Hypothalamus (tissue), 51 donors: ENCODE data around the gene MKLN1.

ENCODE experiments used
- DNase-seq, 51 donors: peaks; one replicate each; lab custom pipeline; 2025; lab: John Stamatoyannopoulos, UW

Gene MKLN1

DNA sequence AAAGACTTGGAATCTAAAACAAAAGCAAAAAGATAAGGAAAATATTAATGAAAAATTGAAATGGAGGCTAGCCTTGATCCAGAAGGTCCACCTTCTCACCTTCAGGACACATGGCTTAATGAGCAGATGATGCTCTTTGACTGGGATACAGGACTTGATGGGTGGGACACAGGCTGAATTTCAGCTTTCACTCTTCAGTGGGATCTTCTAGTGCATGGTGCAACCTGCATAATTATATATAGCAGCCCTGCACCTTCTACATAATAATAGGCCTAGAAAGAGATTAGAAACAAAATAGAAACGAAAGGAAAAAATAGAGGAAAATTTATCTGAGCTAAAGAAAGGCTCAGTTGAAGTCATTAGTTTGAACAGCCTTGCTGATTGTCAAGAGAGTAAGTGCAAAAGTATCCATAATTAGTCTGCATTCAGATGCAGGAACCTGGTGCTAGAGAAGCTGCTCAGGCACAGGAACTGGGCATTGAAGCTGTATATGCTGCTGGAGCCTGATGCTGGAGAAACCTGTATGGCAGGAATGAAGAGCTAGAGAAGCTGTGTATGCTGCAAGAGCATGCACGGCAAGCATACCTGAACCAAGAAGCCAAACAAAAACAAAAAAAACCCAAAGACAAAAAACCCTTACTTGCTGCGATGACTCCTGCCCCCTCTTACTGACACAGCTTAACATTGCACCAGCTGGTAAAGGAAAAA, 19.4 kb downstream of the MKLN1 start:
- peak in 1 of 51 donors; percentile 11 for DNase-seq

DNA sequence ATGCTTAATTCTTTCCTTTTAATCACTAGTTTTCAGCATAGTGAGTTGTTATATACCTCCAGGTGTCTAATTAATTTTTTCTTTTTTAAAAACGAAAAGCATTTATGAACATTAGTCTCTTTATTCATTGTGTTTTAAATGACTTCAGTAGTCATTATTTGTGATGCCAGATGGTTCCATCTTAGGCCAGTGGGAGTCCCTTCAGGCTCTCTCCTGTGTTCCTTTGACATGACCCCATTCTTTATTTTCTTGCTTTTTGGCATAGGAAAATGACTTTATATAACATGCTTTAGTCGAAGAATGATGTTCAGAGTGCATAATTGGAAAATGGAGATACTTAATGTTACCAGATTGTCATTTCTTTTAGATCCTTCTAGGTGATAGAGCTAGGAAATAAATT, 24.4 kb downstream of the MKLN1 start:
- no peak for DNase-seq

DNA sequence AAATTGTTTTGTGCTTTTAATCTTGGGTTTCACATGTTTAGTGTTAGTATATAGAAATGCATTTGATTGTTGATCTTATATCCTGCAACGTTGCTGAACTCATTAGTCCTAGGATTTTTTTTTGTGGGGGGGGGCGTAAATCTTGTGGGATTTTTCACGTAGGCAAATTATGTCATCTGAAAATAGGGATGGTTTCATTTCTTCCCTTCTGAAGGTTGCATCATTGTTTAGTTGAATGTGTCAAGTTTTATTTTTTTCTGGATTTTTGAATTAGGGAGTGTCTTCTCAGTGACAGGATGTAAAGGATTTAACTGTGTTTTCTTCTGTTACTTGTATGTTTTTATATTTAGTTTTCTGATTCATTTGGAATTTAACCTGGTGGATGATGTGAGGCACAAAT, 26.7 kb downstream of the MKLN1 start:
- no peak for DNase-seq

DNA sequence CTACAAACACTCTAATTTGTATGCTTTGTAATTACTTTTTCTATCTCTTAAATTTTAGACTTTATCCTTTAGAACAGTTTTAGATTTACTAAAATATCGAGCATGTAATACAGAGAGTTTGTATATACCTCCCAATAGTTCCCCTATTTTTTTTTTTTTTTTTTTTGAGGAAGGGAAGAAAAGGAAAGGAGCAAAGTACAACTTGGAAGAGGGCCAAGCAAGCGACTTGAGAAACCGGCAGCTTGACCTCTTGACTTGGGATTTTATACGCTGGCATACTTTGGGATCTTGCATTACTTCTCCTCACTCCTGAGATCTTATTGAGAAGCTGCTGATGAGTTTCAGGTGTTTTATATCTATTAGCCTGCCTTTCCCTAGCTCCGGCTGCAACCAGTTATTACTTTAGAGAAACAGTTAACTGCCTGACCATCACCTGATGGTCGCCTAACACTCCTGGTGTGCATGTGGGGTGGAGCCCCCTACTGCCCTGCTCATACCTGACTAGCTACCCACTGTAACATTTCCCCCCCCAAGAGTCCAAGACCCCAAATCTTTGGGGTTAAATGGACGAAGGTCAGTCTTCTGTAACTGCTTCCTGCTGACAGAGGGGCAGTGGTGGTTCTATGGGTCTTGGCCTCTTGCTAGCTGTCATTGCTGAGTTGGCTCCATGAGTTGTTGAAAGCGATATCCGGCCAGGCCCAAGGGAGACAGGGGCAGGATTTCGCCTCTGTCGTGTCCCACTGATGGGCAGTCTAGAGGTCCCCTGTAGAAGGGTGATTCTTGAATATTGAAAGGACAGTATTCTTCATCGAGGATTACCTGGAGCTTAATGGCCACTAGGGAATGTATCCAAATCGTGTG, 28.5 kb downstream of the MKLN1 start:
- DNase-seq, result no peak

DNA sequence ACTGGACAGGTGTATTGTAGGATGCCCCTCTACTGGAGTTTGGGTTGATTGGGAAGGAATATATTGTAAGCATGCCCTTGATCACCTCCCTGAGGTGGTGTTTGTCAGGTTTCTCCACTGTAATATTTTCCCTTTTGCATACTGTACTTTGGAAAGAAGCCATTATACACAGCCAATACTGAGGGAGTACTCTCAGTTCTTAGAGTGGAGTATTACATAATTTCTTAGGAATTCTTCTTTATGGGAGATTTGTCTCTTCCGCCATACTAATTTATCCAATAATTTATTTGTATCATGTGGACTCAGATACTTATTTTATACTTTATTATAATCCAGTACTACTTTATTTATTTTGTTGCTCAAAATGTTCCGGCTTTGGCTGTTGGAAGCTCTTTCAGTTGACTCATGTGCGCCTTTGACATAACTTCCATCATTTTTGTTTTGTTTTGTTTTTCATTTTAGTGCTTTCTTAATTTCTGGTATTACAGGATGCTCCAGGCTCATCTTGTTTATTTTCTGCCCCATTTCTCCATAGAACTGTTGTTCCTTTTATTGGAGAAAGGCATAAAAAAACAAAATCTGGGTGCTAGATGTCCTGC, 29.7 kb downstream of the MKLN1 start:
- DNase-seq, result no peak

DNA sequence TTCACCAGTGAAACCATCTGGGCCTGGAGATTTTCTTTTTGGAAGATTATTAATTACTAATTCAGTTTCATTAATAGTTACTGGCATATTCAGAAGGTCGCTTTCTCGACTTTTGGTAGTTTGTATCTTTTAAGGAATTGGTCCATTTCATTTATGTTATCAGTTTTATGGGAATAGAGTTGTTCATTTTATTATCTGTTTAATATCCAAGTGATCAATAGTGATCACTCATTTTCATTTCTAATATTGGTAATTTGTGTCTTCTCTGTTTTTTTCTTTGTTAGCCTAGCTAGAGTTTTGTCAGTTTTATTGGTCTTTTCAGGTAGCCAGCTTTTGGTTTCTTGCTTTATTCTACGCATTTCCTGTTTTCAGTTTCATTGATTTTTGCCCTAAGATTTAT, 31.0 kb downstream of the MKLN1 start:
- no peak for DNase-seq

DNA sequence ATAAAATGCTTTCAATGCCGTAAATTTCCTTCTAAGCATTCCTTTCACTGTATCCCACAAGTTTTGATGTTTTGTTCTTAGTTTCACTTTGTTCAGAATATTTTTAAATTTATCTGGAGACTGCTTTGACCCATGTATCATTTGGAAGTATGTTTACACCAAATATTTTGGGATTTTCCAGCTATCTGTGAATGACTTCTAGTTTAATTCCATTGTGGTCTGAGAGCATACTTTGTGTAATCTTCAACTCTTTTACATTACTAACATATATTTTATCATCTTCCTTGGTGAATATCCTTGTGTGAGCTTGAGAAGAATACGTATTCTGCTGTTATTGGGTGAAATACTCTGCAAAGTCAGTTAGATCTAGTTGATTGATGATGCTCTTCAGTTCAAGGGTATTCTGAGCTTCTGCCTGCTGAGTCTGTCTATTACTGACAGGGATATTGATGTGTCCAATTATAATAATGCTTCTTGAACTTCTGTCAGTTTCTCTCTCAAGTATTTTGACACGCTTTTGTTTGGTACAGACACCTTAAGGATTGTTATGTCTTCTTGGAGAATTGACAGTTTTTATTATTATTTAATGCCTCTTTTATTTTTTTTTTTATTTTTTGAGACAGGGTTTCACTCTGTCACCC, 31.6 kb downstream of the MKLN1 start:
- DNase-seq, result no peak

DNA sequence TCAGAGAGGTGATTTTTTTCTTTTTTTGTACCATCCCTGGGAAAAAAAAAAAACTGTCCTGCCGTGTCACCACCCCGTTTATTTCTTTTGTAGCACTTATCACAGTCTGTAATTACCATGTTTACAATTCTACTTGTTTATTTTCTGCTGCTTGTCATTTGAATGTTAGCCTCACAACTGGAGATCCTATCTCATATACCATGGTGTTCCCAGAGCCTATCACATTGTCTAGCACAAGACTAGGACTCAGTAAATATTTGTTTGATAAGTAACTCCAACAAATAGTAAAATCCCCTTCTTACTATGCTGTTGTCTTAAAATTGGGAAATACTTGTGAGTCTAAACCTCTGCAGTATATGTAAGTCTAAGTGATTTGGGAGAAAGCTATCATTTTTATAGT, 36.0 kb downstream of the MKLN1 start:
- no peak for DNase-seq

DNA sequence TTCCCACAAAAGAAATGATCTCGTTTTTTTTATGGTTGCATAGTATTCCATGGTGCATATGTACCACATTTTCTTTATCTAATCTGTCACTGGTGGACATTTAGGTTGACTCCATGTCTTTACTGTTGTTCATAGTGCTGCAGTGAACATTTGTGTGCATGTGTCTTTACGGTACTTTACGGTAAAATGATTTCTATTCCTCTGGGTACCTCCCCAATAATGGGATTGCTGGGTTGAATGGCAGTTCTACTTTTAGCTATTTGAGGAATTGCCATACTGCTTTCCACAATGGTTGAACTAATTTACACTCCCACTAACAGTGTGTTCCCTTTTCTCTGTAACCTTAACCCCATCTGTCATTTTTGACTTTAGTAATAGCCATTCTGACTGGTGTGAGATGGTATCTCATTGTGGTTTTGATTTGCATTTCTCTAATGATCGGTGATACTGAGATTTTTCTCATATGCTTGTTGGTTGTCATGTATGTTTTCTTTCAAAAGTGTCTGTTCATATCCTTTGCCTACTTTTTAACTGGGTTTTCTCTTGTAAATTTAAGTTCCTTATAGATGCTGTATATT, 37.2 kb downstream of the MKLN1 start:
- DNase-seq, result no peak

DNA sequence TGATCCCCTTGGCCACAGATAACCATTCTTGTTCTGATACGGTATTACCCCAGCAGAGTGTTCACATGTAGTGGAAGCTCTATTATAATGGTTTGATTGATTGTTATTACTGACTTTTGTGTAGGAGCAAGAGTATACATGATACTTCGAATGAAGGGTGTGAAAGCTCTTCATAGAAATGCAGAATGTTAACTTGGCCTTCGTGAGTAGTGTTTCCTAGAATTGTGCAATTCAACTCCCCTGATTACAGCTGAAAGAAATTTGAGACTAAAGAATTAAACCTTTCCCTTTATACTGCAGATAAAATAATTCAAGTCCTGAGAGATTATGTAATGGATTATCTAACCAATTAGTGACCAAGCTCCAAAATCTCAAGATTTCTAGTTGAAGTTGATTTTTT, 38.2 kb downstream of the MKLN1 start:
- DNase-seq, result no peak

DNA sequence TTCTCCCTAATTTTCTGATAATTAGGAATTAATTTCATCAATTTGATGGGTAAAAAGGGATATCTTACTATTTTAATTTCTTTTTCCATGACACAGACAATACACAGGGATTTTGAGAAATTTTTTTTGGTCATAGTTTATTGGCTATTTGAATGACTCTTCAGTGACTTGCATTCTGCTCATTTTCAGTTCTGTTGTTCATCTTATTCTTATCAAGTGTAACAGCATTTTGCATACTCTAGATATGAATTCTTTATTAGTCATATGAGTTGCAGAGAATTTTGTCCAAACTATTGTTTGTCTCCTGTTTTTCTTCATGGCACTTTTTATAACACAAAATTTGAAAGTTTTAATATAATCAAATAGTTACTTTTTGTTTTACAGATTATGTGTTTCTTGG, 41.7 kb downstream of the MKLN1 start:
- DNase-seq, result no peak

DNA sequence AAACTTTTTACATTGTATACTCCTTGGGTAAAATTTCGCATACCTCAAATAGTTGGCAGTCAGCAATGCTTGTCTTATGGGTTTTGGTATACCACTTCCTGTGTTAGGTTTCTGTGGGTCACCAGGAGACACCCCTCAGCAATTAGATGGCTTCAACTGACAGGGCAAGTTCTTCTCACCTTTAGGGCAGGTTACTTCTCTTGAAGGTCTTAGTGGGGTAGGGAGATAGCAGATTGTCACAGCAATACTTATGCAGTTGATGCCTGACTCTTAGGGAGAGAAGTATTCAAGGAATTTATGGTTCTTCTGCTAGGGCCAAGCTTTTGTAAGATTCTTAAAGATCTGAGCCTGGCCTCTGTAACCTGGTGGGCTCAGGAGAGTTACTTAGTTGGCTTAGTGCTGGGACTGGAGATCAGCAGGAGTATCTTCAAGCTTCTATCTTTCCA, 42.9 kb downstream of the MKLN1 start:
- DNase-seq, result no peak

DNA sequence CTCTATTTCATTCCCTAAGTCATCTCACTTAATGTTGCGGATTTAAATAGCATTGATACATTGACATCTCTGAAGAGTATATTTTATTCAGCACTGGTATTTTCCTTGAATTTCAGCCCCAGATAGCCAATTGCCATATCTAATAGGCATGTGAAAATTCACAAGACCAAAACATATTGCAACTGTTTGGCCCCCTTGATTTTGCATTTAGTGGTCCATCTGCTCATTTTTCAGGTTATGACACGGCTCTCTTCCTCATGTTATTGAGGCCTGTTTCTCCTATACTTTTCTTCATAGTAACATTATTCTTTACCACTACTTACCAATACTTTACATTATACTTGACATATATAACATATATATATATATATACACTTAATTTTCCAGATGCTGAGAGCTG, 43.7 kb downstream of the MKLN1 start:
- no peak for DNase-seq

DNA sequence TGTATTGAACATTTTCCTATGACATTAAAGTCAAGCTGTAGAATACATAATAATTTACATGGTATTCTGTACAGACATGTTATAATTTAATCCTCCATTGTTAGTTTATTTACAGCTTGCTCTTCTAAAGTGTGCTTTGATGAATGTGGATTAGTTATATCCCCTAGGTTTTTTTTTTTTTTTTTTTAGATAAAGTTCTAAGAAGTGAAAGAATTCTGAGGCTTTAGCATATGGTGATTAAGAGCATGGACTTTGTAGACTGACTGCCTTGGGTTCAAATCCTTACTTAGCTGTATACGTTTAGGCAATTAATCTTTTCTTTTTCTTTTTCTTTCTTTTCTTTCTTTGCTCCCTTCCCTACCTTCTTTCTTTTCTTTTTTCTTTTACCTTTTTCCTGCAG, 44.9 kb downstream of the MKLN1 start:
- DNase-seq, result no peak

DNA sequence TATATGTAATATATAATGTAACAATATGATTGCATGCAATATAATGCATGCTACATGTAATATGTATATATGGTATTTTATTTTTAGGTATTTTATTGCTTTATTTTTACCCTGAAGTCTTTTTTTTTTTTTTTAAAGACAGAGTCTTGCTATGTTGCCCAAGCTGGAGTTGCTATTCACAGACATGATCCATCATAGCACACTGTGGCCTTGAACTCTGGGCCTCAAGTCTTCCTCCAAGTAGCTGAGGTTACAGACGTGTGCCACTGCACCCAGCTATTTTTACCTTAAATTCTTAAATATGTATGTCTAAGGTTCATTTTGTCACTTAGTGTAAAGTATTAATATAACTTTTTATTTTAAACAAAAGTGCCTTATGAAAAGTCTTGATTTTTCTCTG, 47.1 kb downstream of the MKLN1 start:
- DNase-seq, result no peak

DNA sequence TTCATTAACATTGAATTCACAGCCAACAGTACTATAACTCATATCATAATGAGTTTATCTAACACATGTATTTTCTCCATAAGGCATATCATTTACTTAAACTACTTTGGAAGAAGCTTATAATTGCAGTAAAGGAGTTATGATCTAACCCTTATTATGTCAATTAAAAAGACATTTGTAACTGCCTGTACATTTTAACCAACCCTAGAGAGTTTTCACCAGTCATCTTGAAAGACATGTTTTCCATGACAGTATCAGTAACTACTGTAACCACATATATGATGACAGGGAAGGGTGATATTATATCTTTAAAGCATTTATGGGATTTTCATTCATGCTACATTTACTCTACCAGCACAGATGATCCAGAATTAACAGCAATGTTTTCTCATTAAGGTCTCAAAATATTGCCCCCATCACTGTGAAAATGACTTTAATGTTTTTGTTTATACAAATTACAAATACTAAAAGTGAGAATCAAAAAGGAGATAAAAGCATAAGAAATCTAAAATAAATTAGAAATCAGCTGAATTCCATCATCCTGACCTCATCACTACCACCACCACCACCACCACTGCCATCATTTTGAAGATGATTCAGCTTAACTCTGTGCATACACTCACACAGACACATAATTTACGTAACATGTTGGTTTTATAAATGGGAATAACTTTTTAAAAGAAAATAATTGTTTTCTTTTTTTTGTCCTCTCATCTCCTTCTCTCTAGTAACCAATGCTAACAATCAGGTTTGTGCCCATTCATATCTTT, 53.6 kb downstream of the MKLN1 start:
- no peak for DNase-seq

DNA sequence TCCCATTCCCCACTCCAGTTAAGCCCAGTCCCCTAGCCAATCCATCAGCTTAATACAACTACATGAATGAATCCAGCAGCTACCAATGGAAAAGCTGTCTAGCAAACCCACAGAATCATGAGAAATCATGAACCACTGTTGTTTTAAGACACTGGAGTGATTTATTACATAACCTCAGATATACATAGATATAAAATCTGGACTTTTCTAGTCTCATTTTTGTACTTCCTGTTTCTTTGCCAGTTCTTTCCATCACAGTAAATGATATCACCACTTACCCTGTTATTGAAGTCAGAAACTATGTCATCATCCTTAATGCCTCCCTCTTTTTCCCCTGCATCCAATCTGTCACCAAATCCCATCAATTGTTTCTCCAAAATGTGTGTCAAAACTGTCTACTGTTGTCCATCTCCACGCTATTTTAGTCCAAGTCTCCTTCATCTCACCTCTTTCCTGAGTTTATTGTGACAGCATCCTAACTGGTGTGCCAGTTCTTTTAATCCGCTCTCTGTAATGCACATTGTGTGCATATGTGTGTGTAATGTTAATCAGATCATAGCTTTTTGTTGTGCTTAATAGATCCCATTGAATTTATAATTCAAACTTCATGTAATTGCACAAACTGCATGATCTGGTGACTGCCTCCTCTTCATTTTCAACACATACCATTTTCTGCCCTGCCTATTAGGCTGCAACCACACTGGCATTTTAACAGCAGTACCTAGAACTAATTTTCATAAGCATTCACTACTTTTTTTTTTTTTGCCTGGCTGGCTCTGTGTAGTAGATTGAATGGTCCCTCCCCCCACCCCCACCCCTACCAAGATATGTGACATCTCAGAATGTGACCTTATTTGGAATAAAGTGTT, 56.0 kb downstream of the MKLN1 start:
- no peak for DNase-seq

DNA sequence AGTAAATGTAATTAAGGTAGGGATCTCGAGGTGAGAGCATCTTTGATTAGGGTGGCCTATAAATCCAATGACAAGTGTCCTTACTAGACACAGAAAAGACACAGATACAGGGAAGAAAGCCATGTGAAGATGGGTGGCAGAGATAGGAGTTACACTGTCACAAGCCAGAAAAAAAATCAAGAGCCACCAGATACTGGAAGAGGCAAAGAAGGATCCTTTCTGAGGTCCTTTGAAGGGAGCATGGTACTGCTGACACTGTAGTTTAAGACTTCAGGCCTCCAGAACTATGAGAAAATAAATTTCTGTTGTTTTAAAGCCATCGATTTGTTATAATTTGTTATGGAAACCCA, 56.6 kb downstream of the MKLN1 start:
- no peak for DNase-seq

DNA sequence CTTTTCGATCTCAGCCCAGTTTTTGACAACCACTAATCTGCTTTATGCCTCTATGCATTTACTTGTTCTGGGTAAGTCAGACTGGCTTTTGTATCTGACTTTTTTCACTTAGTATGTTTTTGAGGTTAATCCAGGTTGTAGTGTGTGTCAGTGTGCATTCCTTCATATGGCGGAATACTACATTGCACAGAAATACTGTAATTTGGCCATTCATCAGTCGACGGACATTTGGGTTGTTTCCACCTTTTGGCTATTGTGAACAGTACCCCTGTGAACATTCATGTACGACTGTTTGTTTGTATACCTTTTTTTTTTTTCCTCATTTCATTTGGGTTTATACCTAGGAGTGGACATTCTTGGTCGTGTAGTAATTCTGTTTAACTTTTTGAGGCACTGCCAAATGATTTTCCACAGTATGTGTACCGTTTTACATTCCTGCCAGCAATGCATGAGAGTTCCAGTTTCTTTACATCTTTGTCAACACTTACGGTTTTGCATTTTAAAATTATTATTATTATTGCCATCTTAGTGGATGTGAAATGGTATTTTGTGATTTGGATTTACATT, 57.4 kb downstream of the MKLN1 start:
- DNase-seq, result no peak
